Activated naive CD8-positive, alpha-beta T cell treated with anti-CD3 and anti-CD28 coated beads, Interleukin-2, amount 50 U/mL, for 24 hours (primary cell): Measurements from ENCODE around the gene PRRG2.
"Not testable (repeated sequence)": the region's sequence is repeated elsewhere in the genome, so short reads cannot be mapped to it uniquely, and the experiment has no call there.

Experiments
- ATAC-seq: fragments of 150-1000 bp; cut with Tn5 transposase; one replicate; pipeline ENCODE4 v1.10.0; 2021
- DNase-seq: peaks from one replicate; pipeline ENCODE4 v3.0.0; 2021
- H3K27ac Mint-ChIP-seq: one replicate; pipeline ENCODE4 v1.8.0; 2021; ENCODE audit warnings: mild to moderate bottlenecking, mixed read lengths
- H3K27me3 Mint-ChIP-seq: one replicate; pipeline ENCODE4 v1.8.0; 2021; ENCODE audit warnings: mixed read lengths
- H3K36me3 Mint-ChIP-seq: one replicate; pipeline ENCODE4 v1.8.0; 2021; ENCODE audit warnings: low read depth, mixed read lengths
- H3K4me1 Mint-ChIP-seq: one replicate; pipeline ENCODE4 v1.8.0; 2021; ENCODE audit warnings: mixed read lengths
- H3K4me3 Mint-ChIP-seq: one replicate; pipeline ENCODE4 v1.8.0; 2021; ENCODE audit warnings: mild to moderate bottlenecking, moderate library complexity, mixed read lengths
- H3K9me3 Mint-ChIP-seq: one replicate; pipeline ENCODE4 v1.8.0; 2021; ENCODE audit warnings: mixed read lengths

The PRRG2 gene

DNA sequence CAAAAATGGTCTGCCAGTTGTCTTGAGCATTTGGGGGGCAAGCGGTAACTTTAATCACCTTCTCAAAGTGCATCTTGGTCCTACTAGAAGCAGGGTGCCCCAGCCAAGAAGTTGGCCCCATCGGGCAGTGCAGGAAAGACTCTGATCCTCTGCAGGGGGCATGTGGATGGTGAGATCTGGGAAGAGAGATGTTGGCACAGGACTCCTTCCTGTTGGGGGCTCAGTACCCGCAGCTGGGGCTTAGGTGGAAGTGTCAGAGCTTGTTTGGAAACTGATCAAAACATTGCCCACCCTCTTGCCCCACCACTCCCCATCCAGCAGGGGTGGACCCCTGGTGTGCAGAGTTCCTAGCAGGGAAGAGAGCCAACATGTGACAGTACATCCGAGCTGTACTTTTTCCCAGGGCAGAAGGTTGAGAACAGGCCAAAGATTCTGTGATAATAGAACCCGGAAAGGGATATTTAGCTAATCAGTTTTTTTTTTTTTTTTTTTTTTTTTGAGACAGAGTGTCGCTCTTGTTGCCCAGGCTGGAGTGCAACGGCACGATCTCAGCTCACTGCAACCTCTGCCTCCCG is 50.0 kb downstream of the PRRG2 start:
- H3K27ac Mint-ChIP-seq: no peak overlapping the region
- no peaks in the 10 kb centered on the region for H3K9me3 Mint-ChIP-seq
- DNase-seq: no peak
- peaks cover 5% of the 10 kb centered on the region for H3K36me3 Mint-ChIP-seq
- no peak for ATAC-seq
- H3K4me3 Mint-ChIP-seq: no peak overlapping the region
- no peaks in the 10 kb centered on the region for H3K27me3 Mint-ChIP-seq
- H3K4me1 Mint-ChIP-seq: no peaks in the 10 kb centered on the region

DNA sequence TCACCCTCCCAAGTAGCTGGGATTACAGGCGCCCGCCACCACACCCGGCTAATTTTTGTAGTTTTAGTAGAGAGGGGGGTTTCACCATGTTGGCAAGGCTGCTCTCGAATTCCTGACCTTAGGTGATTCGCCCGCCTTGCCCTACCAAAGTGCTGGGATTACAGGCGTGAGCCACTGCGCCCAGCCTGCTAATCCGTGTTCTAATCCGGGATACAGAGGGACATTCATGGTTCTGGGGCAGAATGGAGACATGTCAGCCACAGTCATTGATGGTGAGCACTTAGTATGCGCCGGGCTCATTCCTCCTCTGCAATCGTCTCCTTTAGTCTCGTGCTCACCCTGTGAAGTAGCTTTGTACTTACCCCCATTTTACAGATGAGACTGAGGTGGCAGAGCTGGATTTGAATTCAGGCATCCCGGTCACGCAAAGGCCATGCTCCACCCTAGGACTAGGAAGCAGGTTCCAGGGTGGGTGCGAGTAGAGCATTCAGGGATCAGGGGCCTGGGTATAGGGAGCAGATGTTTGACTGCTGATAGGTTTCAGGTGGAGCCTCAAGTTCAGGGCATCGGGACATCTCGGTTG is 50.6 kb downstream of the PRRG2 start:
- Mint-ChIP-seq H3K4me3 (no peak overlapping the region), H3K27ac (no peak overlapping the region)

GRCh38 chr19:49632576-49632975 is 51.5 kb downstream of the PRRG2 start:
- Mint-ChIP-seq H3K9me3 (no peaks in the 10 kb centered on the region), H3K4me1 (no peaks in the 10 kb centered on the region), H3K4me3 (no peak overlapping the region), H3K27ac (no peak overlapping the region), H3K36me3 (peaks cover 5% of the 10 kb centered on the region), H3K27me3 (no peaks in the 10 kb centered on the region)
- DNase-seq (no peak), ATAC-seq (no peak)

More for the DNA sequence above, 50.6 kb downstream of the PRRG2 start:
- Mint-ChIP-seq H3K27me3 (no peaks in the 10 kb centered on the region), H3K4me1 (no peaks in the 10 kb centered on the region), H3K9me3 (no peaks in the 10 kb centered on the region), H3K36me3 (peaks cover 5% of the 10 kb centered on the region)
- DNase-seq (no peak), ATAC-seq (no peak)

- DNase-seq, H3K4me1 Mint-ChIP-seq, H3K36me3 Mint-ChIP-seq, H3K27ac Mint-ChIP-seq, ATAC-seq, H3K27me3 Mint-ChIP-seq, H3K4me3 Mint-ChIP-seq, H3K9me3 Mint-ChIP-seq: not testable (repeated sequence)
Measured at GRCh38 chr19:49633273-49633672, 52.2 kb downstream of the PRRG2 start.

DNA sequence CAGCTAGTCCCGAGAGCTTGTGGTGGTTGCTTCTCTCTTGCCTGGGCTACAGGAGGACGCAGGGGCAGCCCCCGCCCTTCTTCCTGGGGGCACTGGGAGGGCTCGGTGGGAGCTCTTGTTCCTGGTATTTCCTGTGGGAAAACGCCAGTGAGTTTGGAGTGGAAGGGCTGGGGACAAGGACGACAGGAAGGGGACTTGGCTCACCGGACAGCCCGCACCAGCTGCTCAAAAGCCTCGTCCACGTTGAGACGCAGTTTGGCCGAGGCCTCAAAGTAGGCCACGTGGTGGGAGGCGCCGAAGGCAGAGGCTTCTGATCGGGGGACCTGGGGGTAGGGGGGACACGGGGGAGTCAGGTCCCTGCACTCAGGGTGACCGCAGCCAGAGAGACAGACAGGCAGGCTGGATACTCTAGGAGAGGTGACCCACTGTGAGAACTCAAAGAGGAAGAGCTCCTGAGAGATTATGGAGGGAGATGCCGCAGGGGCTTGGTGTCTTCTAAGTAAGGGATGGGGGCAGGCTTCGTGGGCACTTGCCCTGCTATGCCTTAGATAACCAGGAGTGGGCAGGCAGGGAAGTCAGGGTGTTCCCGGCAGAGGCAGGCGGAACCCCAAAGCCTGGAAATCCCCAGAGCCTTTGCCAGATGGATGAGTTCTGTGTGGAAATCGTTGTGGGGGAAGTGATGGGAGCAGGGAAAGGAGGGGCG is 54.6 kb downstream of the PRRG2 start:
- peaks cover 17% of the 10 kb centered on the region for H3K4me1 Mint-ChIP-seq
- DNase-seq (no peak), ATAC-seq (no peak)
- H3K9me3 Mint-ChIP-seq: no peaks in the 10 kb centered on the region
- H3K36me3 Mint-ChIP-seq: peaks cover 1% of the 10 kb centered on the region
- no peaks in the 10 kb centered on the region for H3K27me3 Mint-ChIP-seq
- no peak overlapping the region for H3K4me3 Mint-ChIP-seq
- no peak overlapping the region for H3K27ac Mint-ChIP-seq

GRCh38 chr19:49636233-49636932 is 55.3 kb downstream of the PRRG2 start:
- Mint-ChIP-seq H3K4me3 (no peak overlapping the region), H3K9me3 (no peaks in the 10 kb centered on the region), H3K36me3 (peaks cover 2% of the 10 kb centered on the region), H3K4me1 (peaks cover 18% of the 10 kb centered on the region), H3K27ac (no peak overlapping the region), H3K27me3 (no peaks in the 10 kb centered on the region)
- DNase-seq: no peak
- ATAC-seq: no peak

DNA sequence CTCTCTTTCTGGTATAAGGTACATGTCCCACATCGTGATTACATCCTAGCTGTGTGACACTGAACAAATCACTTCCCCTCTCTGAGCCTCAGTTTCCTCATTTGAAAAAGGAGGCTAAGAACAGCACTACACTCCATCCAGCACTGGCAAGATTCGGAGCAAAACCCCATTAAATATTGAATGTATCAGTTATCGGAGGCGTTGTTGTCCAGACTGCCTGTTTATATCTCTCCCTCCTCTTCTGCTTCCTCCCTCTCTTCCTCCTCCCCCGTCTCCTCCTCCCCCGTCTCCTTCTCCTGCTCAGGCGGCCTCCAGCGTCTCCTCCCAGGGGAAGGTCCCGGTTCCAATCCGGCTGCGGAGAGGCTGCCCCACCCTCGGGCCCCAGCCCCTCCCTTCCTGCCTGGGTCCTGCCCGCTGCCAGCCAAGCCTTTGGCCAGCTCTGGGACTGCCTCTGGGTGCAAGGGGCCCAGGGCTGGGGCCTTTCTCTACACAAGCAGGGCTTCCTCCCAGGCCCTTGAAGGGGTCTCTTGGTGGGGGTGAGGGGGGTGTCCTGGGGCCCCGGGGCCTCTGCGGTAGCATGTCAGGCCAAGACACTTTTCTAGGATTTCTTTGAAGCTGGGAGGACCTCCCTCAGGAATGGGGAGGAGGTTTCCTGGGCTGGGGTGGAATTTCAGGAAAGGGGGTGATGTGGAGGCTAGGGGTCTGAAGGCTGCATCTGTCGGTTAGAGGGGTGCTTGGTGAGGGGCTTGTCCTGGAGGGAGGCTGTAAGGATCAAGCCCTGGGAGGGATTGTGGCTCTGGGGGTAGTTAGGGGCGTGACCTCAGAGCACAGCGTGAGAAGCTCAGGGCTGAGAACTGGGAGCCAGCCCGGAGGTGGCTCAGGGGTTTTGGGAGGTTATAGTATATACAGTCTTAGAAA is 57.0 kb downstream of the PRRG2 start:
- Mint-ChIP-seq H3K4me3 (peak overlapping the region; percentile 2), H3K36me3 (peaks cover 6% of the 10 kb centered on the region), H3K27me3 (peaks cover 2% of the 10 kb centered on the region), H3K27ac (no peak overlapping the region), H3K4me1 (peaks cover 30% of the 10 kb centered on the region), H3K9me3 (no peaks in the 10 kb centered on the region)
- DNase-seq (no peak), ATAC-seq (no peak)

GRCh38 chr19:49639401-49640112 is 58.4 kb downstream of the PRRG2 start:
- H3K9me3 Mint-ChIP-seq: no peaks in the 10 kb centered on the region
- peak overlapping the region; percentile 22 for H3K27ac Mint-ChIP-seq
- H3K4me3 Mint-ChIP-seq: peak overlapping the region; percentile 98
- peaks cover 11% of the 10 kb centered on the region for H3K36me3 Mint-ChIP-seq
- peaks cover 2% of the 10 kb centered on the region for H3K27me3 Mint-ChIP-seq
- DNase-seq (no peak), ATAC-seq (no peak)
- H3K4me1 Mint-ChIP-seq: peaks cover 45% of the 10 kb centered on the region

- DNase-seq (peak; percentile 100), ATAC-seq (peak; percentile 82)
- peaks cover 11% of the 10 kb centered on the region for H3K36me3 Mint-ChIP-seq
- peak within 1 kb of the TSS; percentile 99 for H3K27ac Mint-ChIP-seq
- peaks cover 46% of the 10 kb centered on the region for H3K4me1 Mint-ChIP-seq
- peaks cover 2% of the 10 kb centered on the region for H3K27me3 Mint-ChIP-seq
- H3K9me3 Mint-ChIP-seq: no peaks in the 10 kb centered on the region
- H3K4me3 Mint-ChIP-seq: peak within 1 kb of the TSS; percentile 98
Measured at GRCh38 chr19:49640113-49640898, 59.2 kb downstream of the PRRG2 start, which contains the start of gene RRAS. Gene RRAS (minus strand): TSS chr19:49640143. CDS start chr19:49640098, 45 bp downstream.
